K562 (cell line): ENCODE data around the gene SMIM17. TPM values are rescaled to one million over a fixed set of nuclear protein-coding genes. Genes with fewer than 3 reads are reported as not detected.

Source experiments
- BRCA1 ChIP-seq, 2 experiments: fragments of 450-650 bp in 1 of 2; sonication (generic) in 1 of 2; formaldehyde crosslinking in 1 of 2; IDR thresholded peaks; 2 replicates each; pipeline versions ENCODE4 v1.5.0 to v1.6.1; 2017 to 2020; ENCODE audit warnings: mild to moderate bottlenecking in 1 of 2, missing genetic modification reagents in 1 of 2
- DDX20 ChIP-seq: fragments of 450-650 bp; IDR thresholded peaks from 2 replicates; pipeline ENCODE4 v1.6.1; 2016; ENCODE audit warnings: missing genetic modification characterization, low read depth, mild to moderate bottlenecking, missing compliant biosample characterization, moderate library complexity
- E2F5 ChIP-seq: sonication (generic); formaldehyde crosslinking; IDR thresholded peaks from 2 replicates; pipeline ENCODE4 v1.8.0; 2022; ENCODE audit warnings: mild to moderate bottlenecking, missing genetic modification reagents
- EP300 ChIP-seq: IDR thresholded peaks from 2 replicates; pipeline ENCODE4 v1.6.1; 2012; ENCODE audit warnings: low read length, improper control_type of control experiment
- FIP1L1 ChIP-seq: fragments of 200-400 bp; formaldehyde crosslinking; IDR thresholded peaks from 2 replicates; pipeline ENCODE4 v1.6.1; 2018; ENCODE audit warnings: mild to moderate bottlenecking, low read depth, low read length; ENCODE audit not compliant: poor library complexity, severe bottlenecking
- GABPB2 ChIP-seq: fragments of 250-450 bp; sonication (Bioruptor Pico); conservative IDR thresholded peaks from 2 replicates; pipeline ENCODE4 v1.5.1; 2021; ENCODE audit warnings: mild to moderate bottlenecking
- JUNB ChIP-seq: fragments of 450-650 bp; formaldehyde crosslinking; conservative IDR thresholded peaks from 2 replicates; pipeline ENCODE4 v1.4.0; 2020; ENCODE audit warnings: mild to moderate bottlenecking
- MCM3 ChIP-seq: fragments of 450-650 bp; IDR thresholded peaks from 2 replicates; pipeline ENCODE4 v1.6.1; 2016
- NELFE ChIP-seq: IDR thresholded peaks from 2 replicates; pipeline ENCODE4 v1.6.1; 2011; ENCODE audit warnings: mild to moderate bottlenecking; ENCODE audit not compliant: insufficient read depth, insufficient read length
- PHTF2 ChIP-seq: fragments of 250-450 bp; sonication (Bioruptor Pico); IDR thresholded peaks from 2 replicates; pipeline ENCODE4 v1.5.0; 2021; ENCODE audit warnings: mild to moderate bottlenecking
- POLR2AphosphoS2 ChIP-seq: IDR thresholded peaks from 2 replicates; pipeline ENCODE4 v1.6.1; 2012; ENCODE audit warnings: low read length, improper control_type of control experiment
- POLR3G ChIP-seq: IDR thresholded peaks from 2 replicates; pipeline ENCODE4 v1.6.1; 2011; ENCODE audit not compliant: insufficient read length, insufficient replicate concordance; ENCODE audit errors: extremely low read depth
- PURB ChIP-seq: sonication (generic); formaldehyde crosslinking; IDR thresholded peaks from 2 replicates; pipeline ENCODE4 v1.9.0; 2021; ENCODE audit warnings: low read depth, mild to moderate bottlenecking, missing genetic modification reagents
- SP1 ChIP-seq: sonication (generic); formaldehyde crosslinking; IDR thresholded peaks from 2 replicates; pipeline ENCODE4 v1.8.1; 2022; ENCODE audit warnings: mild to moderate bottlenecking, missing genetic modification reagents
- STAT6 ChIP-seq: sonication (generic); formaldehyde crosslinking; IDR thresholded peaks from 2 replicates; pipeline ENCODE4 v1.8.1; 2023; ENCODE audit warnings: mild to moderate bottlenecking, missing genetic modification reagents
- TGIF2 ChIP-seq: sonication (generic); formaldehyde crosslinking; IDR thresholded peaks from 2 replicates; pipeline ENCODE4 v1.8.1; 2022; ENCODE audit warnings: mild to moderate bottlenecking, missing genetic modification reagents, moderate library complexity
- XRCC5 ChIP-seq: fragments of 200-400 bp; formaldehyde crosslinking; IDR thresholded peaks from 2 replicates; pipeline ENCODE4 v1.6.1; 2017; ENCODE audit warnings: low read depth, mild to moderate bottlenecking, low read length
- YBX1 ChIP-seq: fragments of 450-650 bp; IDR thresholded peaks from 2 replicates; pipeline ENCODE4 v1.7.1; 2016; ENCODE audit warnings: mild to moderate bottlenecking
- ZBTB9 ChIP-seq: fragments of 450-650 bp; formaldehyde crosslinking; IDR thresholded peaks from 2 replicates; pipeline ENCODE4 v1.4.0; 2020; ENCODE audit warnings: mild to moderate bottlenecking, moderate library complexity
- ZNF232 ChIP-seq: sonication (generic); formaldehyde crosslinking; IDR thresholded peaks from 2 replicates; pipeline ENCODE4 v1.8.0; 2022; ENCODE audit warnings: mild to moderate bottlenecking, missing genetic modification reagents
- ZNF511 ChIP-seq: sonication (generic); formaldehyde crosslinking; IDR thresholded peaks from 2 replicates; pipeline ENCODE4 v1.8.0; 2022; ENCODE audit warnings: mild to moderate bottlenecking, missing genetic modification reagents
- ZSCAN32 ChIP-seq: fragments of 450-650 bp; formaldehyde crosslinking; IDR thresholded peaks from 2 replicates; pipeline ENCODE4 v1.4.0; 2020; ENCODE audit warnings: mild to moderate bottlenecking, moderate library complexity
- polyA plus RNA-seq, 8 experiments: library from polyadenylated mRNA; depleted of rRNA in 4 of 8; stranded (reverse) in 5 of 8; unstranded in 3 of 8; fragments of >200 nt; fragmentation: Nextera tagmentation in 2 of 8; fragmentation: Illumina TruSeq in 1 of 8; extraction: Ambion mirVana in 2 of 8; extraction: Trizol in 1 of 8; gene quantifications; 2 replicates each; pipeline versions ENCODE4 v1.2.1 to v1.2.3, GENCODE V29; 2011 to 2014; ENCODE audit warnings: inconsistent platforms in 1 of 8, missing spikeins in 1 of 8
- total RNA-seq, 7 experiments: library from RNA; depleted of rRNA in 6 of 7; stranded (reverse); fragments of >200 nt in 6 of 7; fragmentation: Illumina TruSeq in 2 of 7; extraction: Trizol in 2 of 7; gene quantifications; 2 replicates each; pipeline versions ENCODE4 v1.2.1 to v1.2.3, GENCODE V29; 2011 to 2021; ENCODE audit warnings: low replicate concordance in 1 of 7
- TF ChIP-seq, protein P1 (sequence below): IDR thresholded peaks from 2 replicates; pipeline ENCODE4 v1.6.1; 2012; ENCODE audit warnings: low read depth, low read length, improper control_type of control experiment, borderline replicate concordance

SMIM17 gene
- total and polyA plus RNA-seq, 9 of the 15 experiments (the other 6 are each of a cell fraction or from before 2014, with no cell fraction given): not detected

DNA sequence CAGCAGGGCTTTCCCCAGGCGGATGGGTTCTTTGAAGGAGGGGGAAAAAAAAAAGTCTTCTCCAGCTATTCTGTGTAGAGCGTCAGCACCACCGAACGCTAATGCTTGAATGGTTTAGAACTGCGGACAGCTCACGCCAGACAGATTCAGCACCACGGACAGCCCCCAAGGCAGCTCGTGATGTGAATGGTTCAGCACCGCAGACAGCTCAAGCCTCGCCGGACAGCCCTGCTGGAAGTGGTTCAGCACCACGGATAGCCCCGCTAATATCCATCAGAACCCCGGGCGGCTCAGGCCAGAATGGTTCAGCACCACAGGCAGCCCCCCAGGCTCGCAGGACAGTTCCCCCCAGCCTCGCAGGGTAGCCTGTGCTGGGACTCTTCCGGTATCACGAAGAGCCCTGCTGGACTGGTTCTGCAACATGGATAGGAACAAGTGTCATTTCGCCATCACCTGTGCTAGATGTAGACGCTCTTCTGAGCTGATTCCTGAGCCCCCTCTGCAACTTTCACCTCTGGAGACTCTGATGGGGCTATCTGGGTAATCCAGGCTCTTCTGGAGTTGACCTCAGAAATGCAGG, 4.9 kb upstream of the SMIM17 start (continued):
- TF ChIP-seq, protein P1, sequence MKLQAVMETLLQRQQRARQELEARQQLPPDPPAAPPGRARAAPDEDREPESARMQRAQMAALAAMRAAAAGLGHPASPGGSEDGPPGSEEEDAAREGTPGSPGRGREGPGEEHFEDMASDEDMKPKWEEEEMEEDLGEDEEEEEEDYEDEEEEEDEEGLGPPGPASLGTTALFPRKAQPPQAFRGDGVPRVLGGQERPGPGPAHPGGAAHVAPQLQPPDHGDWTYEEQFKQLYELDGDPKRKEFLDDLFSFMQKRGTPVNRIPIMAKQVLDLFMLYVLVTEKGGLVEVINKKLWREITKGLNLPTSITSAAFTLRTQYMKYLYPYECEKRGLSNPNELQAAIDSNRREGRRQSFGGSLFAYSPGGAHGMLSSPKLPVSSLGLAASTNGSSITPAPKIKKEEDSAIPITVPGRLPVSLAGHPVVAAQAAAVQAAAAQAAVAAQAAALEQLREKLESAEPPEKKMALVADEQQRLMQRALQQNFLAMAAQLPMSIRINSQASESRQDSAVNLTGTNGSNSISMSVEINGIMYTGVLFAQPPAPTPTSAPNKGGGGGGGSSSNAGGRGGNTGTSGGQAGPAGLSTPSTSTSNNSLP: no peak
- TF ChIP-seq ZNF232 (CRISPR knock-in tag): peak; percentile 93; the same call in 1 of the 2 replicates
- no peak for TF ChIP-seq EP300
- no peak for TF ChIP-seq E2F5 (CRISPR knock-in tag)
- no peak for TF ChIP-seq PURB (CRISPR knock-in tag)
- TF ChIP-seq JUNB (CRISPR knock-in tag): no peak
- TF ChIP-seq GABPB2 (CRISPR knock-in tag): no peak
- no peak for TF ChIP-seq STAT6 (CRISPR knock-in tag)
- peak; percentile 99 for TF ChIP-seq ZNF511 (CRISPR knock-in tag)
- no peak for TF ChIP-seq POLR2AphosphoS2
- no peak for TF ChIP-seq FIP1L1
- no peak for TF ChIP-seq MCM3
- TF ChIP-seq BRCA1 (IDR thresholded peaks at IDR 0.05): no peak
- no peak for TF ChIP-seq BRCA1 (CRISPR knock-in tag; IDR thresholded peaks at IDR 0.05)
- no peak for TF ChIP-seq YBX1
- TF ChIP-seq XRCC5: no peak
- no peak for TF ChIP-seq ZBTB9 (CRISPR knock-in tag)
- TF ChIP-seq SP1: peak; percentile 30; the same call in 1 of the 2 replicates
- TF ChIP-seq TGIF2 (CRISPR knock-in tag): peak; percentile 84; the same call in 1 of the 2 replicates
- no peak for TF ChIP-seq NELFE
- no peak for TF ChIP-seq POLR3G
- TF ChIP-seq PHTF2 (CRISPR knock-in tag): no peak
- TF ChIP-seq DDX20: no peak
- no peak for TF ChIP-seq ZSCAN32 (CRISPR knock-in tag)
